ENCODE results near the gene CDK17.

The CDK17 gene

GRCh38 chr12:96236221-96236822, 163.9 kb downstream of the CDK17 start:
- DNase-seq, result no peak

- DNase-seq, result no peak
These were observed 164.8 kb downstream of the CDK17 start for GRCh38 chr12:96235484-96235826.

- no peak for DNase-seq
These were observed 165.4 kb downstream of the CDK17 start for GRCh38 chr12:96234591-96235483.

- peak; percentile 93 for DNase-seq
These were observed 166.2 kb downstream of the CDK17 start for GRCh38 chr12:96233939-96234461.

- peak; percentile 50 for DNase-seq
These were observed 167.1 kb downstream of the CDK17 start for GRCh38 chr12:96233168-96233567.

- no peak for DNase-seq
These were observed 169.6 kb downstream of the CDK17 start for GRCh38 chr12:96230646-96231045.

GRCh38 chr12:96228566-96229248, 171.5 kb downstream of the CDK17 start:
- no peak for DNase-seq
